Upper lobe of right lung (tissue), 1 donor: ENCODE data around the gene H2BK1. TPM values are rescaled to one million over a fixed set of nuclear protein-coding genes. Genes with fewer than 3 reads are reported as not detected.

Experiments
- ATAC-seq: fragments of 200-7000 bp; cut with Tn5 transposase; one replicate; pipeline ENCODE4 v1.9.1; 2020; ENCODE audit warnings: mild to moderate bottlenecking, moderate library complexity
- DNase-seq: peaks from one replicate; pipeline ENCODE4 v3.0.0-alpha.2; 2020
- H3K27ac ChIP-seq: fragments of 200-600 bp; one replicate; pipeline ENCODE4 v1.8.0; 2022
- H3K27me3 ChIP-seq: fragments of 200-600 bp; one replicate; pipeline ENCODE4 v1.8.0; 2022; ENCODE audit warnings: mild to moderate bottlenecking
- H3K36me3 ChIP-seq: fragments of 200-600 bp; one replicate; pipeline ENCODE4 v1.8.0; 2022
- H3K4me1 ChIP-seq: fragments of 200-600 bp; one replicate; pipeline ENCODE4 v1.8.0; 2022
- H3K4me3 ChIP-seq: fragments of 200-600 bp; one replicate; pipeline ENCODE4 v1.8.0; 2022; ENCODE audit warnings: mild to moderate bottlenecking
- H3K9me3 ChIP-seq: fragments of 200-600 bp; one replicate; pipeline ENCODE4 v1.8.0; 2022
- intact Hi-C: fragments of 100-400 bp; cut with DNase I; formaldehyde crosslinking; loops from one replicate; pipeline ENCODE4 v1.11.0; 2022
- total RNA-seq: library from RNA; stranded (reverse); fragmentation: NEBNext Ultra II Directional; extraction: Animal tissue kit (Norgen Biotek cat#: 25700); gene quantifications from one replicate; pipeline ENCODE4 v1.2.1, GENCODE V29; 2021
- TF ChIP-seq, protein P1 (sequence below): fragments of 200-600 bp; IDR thresholded peaks from one replicate; pipeline ENCODE4 v1.8.0; 2022; ENCODE audit warnings: antibody characterized with exemption
- donor health status: DM: no; HTN: yes; CAD: no; lungs with severe emphysema.

H2BK1 gene
- total RNA-seq, 1 donor from 2014 or later, result not detected

DNA sequence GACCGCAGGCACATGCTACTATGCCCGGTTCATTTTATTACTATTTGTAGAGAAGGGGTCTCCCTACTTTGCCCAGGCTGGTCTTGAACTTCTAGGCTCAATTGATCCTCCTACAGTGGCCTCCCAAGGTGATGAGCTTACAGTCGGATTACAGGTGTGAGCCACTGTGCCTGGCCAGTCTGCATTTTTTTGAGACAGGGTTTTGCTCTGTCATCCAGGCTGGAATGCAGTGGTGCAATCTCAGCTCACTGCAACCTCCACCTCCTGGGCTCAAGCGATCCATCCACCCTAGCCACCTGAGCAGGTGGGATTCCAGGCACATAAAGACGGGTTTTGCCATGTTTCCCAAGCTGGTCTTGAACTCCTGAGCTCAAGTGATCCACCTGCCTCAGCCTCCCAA, 2.3 kb upstream of the H2BK1 start:
- Histone ChIP-seq H3K27ac (no peak overlapping the region), H3K4me1 (no peaks in the 10 kb centered on the region), H3K9me3 (no peaks in the 10 kb centered on the region), H3K27me3 (no peaks in the 10 kb centered on the region), H3K36me3 (peaks cover 51% of the 10 kb centered on the region), H3K4me3 (no peak overlapping the region)
- DNase-seq (no peak), ATAC-seq (no peak)
- TF ChIP-seq, protein P1, sequence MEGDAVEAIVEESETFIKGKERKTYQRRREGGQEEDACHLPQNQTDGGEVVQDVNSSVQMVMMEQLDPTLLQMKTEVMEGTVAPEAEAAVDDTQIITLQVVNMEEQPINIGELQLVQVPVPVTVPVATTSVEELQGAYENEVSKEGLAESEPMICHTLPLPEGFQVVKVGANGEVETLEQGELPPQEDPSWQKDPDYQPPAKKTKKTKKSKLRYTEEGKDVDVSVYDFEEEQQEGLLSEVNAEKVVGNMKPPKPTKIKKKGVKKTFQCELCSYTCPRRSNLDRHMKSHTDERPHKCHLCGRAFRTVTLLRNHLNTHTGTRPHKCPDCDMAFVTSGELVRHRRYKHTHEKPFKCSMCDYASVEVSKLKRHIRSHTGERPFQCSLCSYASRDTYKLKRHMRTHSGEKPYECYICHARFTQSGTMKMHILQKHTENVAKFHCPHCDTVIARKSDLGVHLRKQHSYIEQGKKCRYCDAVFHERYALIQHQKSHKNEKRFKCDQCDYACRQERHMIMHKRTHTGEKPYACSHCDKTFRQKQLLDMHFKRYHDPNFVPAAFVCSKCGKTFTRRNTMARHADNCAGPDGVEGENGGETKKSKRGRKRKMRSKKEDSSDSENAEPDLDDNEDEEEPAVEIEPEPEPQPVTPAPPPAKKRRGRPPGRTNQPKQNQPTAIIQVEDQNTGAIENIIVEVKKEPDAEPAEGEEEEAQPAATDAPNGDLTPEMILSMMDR, result no peak
- intact Hi-C loops, result no loop called here

DNA sequence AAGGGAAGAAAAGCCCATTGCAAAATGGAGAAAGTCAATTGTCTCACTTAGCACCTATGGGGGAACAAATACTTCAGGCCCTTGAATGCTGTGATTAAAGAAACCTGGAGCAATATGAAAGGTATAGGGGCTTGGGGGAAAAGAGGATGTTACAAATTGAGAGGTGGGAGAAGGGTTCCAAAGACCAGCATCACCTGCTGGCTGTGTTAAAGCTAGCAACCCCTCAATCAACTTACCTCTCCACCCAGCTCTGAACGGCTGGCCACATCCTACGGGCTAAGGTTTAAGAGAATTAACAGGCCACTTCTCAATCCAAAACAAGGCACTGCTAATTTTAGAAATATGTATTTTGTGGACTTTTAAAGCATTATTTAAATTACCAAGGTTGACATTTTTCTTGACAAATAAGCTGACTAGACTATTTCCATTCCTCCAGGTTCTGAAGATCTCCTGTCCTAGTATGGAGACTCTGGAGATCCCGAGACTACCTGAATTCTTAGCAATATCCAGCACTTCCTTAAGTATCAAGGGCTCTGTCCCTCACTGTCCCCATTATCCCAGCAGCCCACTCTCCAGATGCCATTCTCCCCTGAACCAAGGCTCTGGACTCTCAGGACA, 976 bp upstream of the H2BK1 start:
- TF ChIP-seq, protein P1, result no peak
- intact Hi-C loops, result no loop called here
- DNase-seq, result no peak

DNA sequence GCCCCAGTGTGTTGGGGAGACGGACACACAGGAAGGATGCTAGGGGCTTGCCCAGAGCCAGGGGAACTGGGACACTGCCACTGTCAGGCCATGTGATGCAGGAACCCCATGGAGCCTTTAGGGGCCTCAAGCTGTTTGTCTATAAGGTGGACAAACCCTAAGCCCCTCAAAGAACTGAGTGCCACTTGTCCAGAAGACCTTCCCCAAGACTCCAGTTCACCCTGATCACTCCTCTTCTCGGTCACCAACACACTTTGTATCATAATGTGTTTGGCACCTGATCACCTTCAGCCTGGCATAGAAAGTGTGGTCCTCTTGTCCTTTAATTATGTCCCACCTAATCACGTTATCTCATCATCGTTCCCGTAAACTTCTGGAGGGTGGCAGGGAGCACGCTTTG, 700 bp downstream of the H2BK1 start:
- H3K36me3 ChIP-seq, result peaks cover 20% of the 10 kb centered on the region
- intact Hi-C loops, result no loop called here
- H3K4me1 ChIP-seq, result no peaks in the 10 kb centered on the region
- no peak overlapping the region for H3K4me3 ChIP-seq
- TF ChIP-seq, protein P1, result no peak
- peaks cover 9% of the 10 kb centered on the region for H3K27me3 ChIP-seq
- no peak for ATAC-seq
- no peaks in the 10 kb centered on the region for H3K9me3 ChIP-seq
- DNase-seq, result no peak
- H3K27ac ChIP-seq, result no peak overlapping the region

More for the DNA sequence above, 976 bp upstream of the H2BK1 start:
- no peaks in the 10 kb centered on the region for H3K4me1 ChIP-seq
- H3K27ac ChIP-seq, result no peak overlapping the region
- peaks cover 37% of the 10 kb centered on the region for H3K36me3 ChIP-seq
- no peaks in the 10 kb centered on the region for H3K9me3 ChIP-seq
- ATAC-seq, result no peak
- H3K27me3 ChIP-seq, result no peaks in the 10 kb centered on the region
- H3K4me3 ChIP-seq, result no peak overlapping the region

DNA sequence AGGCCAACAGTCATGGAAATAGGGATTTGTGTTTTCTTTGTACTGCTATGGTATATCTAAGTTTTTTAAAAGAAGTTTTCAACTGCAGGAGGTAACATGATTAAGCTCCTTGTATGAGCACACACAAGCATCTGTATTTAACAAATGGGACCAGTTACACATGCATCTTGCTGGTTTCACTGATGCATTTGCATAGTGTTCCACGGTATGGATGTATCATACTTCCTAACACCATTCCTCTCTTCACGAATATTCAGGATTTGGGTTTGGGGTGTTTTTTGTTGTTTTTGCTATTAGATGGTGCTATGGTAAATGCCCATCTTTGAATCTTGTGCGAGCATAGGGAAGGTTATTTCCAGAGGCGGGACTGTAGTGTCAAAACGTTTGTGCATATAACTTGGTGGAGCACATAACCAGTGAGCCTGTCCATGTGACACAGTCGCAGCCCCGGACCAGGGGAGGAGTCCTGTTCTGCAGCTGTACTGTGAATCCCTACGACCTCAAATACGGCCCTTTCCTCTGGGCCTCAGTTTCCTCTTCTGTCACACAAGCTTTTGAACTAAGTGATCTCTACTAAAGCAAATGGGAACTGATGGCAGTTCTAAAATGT, 1.9 kb downstream of the H2BK1 start:
- Histone ChIP-seq H3K4me3 (no peak overlapping the region), H3K36me3 (peaks cover 8% of the 10 kb centered on the region), H3K4me1 (no peaks in the 10 kb centered on the region), H3K27ac (no peak overlapping the region), H3K27me3 (peaks cover 11% of the 10 kb centered on the region), H3K9me3 (no peaks in the 10 kb centered on the region)
- DNase-seq, result no peak
- ATAC-seq, result no peak
- TF ChIP-seq, protein P1, result no peak
- intact Hi-C loops, result no loop called here

DNA sequence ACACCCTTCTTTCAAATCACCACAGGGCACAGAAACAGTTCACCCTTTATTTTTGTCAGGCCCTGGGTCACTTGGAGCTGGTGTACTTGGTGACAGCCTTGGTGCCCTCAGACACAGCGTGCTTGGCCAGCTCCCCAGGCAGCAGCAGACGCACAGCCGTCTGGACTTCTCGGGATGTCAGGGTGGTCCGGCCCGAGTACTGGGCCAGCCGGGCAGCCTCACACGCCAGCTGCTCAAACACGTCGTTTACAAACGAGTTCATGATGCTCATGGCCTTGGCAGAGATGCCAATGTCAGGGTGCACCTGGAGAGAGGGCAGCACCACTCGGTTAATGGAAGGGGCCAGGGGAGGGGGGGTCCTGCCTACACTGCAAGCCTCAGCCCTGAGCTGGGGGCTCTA, 2.5 kb downstream of the H2BK1 start:
- no peaks in the 10 kb centered on the region for H3K9me3 ChIP-seq
- peaks cover 2% of the 10 kb centered on the region for H3K36me3 ChIP-seq
- ATAC-seq (no peak), DNase-seq (no peak)
- intact Hi-C loops, result no loop called here
- H3K27me3 ChIP-seq, result peaks cover 11% of the 10 kb centered on the region
- H3K4me1 ChIP-seq, result no peaks in the 10 kb centered on the region
- no peak overlapping the region for H3K4me3 ChIP-seq
- TF ChIP-seq, protein P1, result no peak
- H3K27ac ChIP-seq, result no peak overlapping the region
